Muscle layer of colon (tissue), 2 donors: ENCODE measurements around the gene ASIP.
"Not testable (repeated sequence)": the region's sequence is repeated elsewhere in the genome, so short reads cannot be mapped to it uniquely, and the experiment has no call there.

Experiments used
- H3K27ac ChIP-seq: one replicate; pipeline ENCODE4 v1.7.0; 2013; ENCODE audit warnings: low read depth, mild to moderate bottlenecking, low read length, moderate library complexity
- H3K27me3 ChIP-seq, 2 donors: one replicate each; pipeline ENCODE4 v1.7.0; 2013; ENCODE audit warnings: low read length in 2 of 2, mild to moderate bottlenecking in 2 of 2; ENCODE audit not compliant: insufficient read depth in 2 of 2, control insufficient read depth in 1 of 2
- H3K36me3 ChIP-seq: one replicate; pipeline ENCODE4 v1.7.0; 2013; ENCODE audit warnings: mild to moderate bottlenecking, low read length; ENCODE audit not compliant: insufficient read depth
- H3K4me1 ChIP-seq: one replicate; pipeline ENCODE4 v1.7.0; 2013; ENCODE audit warnings: mild to moderate bottlenecking, low read length; ENCODE audit not compliant: insufficient read depth
- H3K4me3 ChIP-seq, 2 donors: one replicate each; pipeline ENCODE4 v1.7.0; 2013; ENCODE audit warnings: low read length in 2 of 2, low read depth in 1 of 2, mild to moderate bottlenecking in 1 of 2, moderate library complexity in 1 of 2
- H3K9ac ChIP-seq: one replicate; pipeline ENCODE4 v1.7.0; 2013; ENCODE audit warnings: low read length
- H3K9me3 ChIP-seq: one replicate; pipeline ENCODE4 v1.7.0; 2013; ENCODE audit warnings: mild to moderate bottlenecking, low read length
- donor health status: abdominal sarcoma.
- donor health status: Adenocarcinoma of cecum.

Gene ASIP

GRCh38 chr20:34264141-34264540, 22.9 kb downstream of the ASIP start:
- no peak overlapping the region for H3K9ac ChIP-seq
- H3K4me1 ChIP-seq: peaks cover 6% of the 10 kb centered on the region
- H3K27ac ChIP-seq: no peak overlapping the region
- no peaks in the 10 kb centered on the region for H3K27me3 ChIP-seq
- H3K36me3 ChIP-seq: no peaks in the 10 kb centered on the region
- H3K9me3 ChIP-seq: no peaks in the 10 kb centered on the region
- H3K4me3 ChIP-seq: no peak overlapping the region

GRCh38 chr20:34268145-34268544, 26.9 kb downstream of the ASIP start:
- H3K27me3 ChIP-seq: no peaks in the 10 kb centered on the region
- no peak overlapping the region for H3K27ac ChIP-seq
- peaks cover 3% of the 10 kb centered on the region for H3K4me1 ChIP-seq
- H3K36me3 ChIP-seq: no peaks in the 10 kb centered on the region
- H3K4me3 ChIP-seq: no peak overlapping the region
- H3K9ac ChIP-seq: no peak overlapping the region
- no peaks in the 10 kb centered on the region for H3K9me3 ChIP-seq

- Histone ChIP-seq H3K4me3 (peak overlapping the region; percentile 32 to 49), H3K9me3 (no peaks in the 10 kb centered on the region), H3K27me3 (no peaks in the 10 kb centered on the region), H3K36me3 (no peaks in the 10 kb centered on the region), H3K27ac (no peak overlapping the region), H3K9ac (no peak overlapping the region), H3K4me1 (peaks cover 3% of the 10 kb centered on the region)
These were observed 27.8 kb downstream of the ASIP start for GRCh38 chr20:34268851-34269636.

DNA sequence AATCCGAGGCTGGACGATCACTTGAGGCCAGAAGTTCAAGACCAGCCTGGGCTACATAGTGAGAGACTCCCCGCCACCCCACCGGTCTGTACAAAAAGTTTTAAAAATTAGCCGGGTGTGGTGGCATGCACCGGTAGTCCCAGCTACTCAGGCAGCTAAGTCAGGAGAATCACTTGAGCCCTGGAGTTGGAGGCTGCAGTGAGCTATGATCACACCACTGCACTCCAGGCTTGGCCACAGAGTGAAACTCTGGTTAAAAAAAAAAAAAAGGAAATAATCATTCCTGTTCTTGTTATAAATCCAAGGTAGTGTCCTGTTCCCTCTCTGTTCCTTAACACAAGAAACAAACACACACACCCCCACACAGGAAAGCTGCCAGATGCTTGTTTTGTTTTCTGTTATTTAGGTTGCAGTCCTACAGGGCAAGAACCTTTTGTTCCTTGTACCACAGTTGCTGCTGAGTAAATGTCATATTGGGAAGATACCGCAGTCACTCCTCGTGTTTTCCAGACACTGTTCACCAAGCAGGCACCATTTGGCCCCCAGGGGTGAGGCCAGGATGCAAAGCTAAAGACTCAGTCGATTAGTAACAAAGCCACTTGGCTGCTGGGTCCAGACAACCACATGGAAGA, 28.9 kb downstream of the ASIP start:
- Histone ChIP-seq H3K9me3 (no peaks in the 10 kb centered on the region), H3K4me1 (peaks cover 3% of the 10 kb centered on the region), H3K36me3 (no peaks in the 10 kb centered on the region), H3K4me3 (no peak overlapping the region), H3K27ac (no peak overlapping the region), H3K9ac (no peak overlapping the region), H3K27me3 (no peaks in the 10 kb centered on the region)

- no peak overlapping the region for H3K27ac ChIP-seq
- H3K9me3 ChIP-seq: no peaks in the 10 kb centered on the region
- H3K9ac ChIP-seq: no peak overlapping the region
These were observed 30.7 kb downstream of the ASIP start for GRCh38 chr20:34271956-34272355.

DNA sequence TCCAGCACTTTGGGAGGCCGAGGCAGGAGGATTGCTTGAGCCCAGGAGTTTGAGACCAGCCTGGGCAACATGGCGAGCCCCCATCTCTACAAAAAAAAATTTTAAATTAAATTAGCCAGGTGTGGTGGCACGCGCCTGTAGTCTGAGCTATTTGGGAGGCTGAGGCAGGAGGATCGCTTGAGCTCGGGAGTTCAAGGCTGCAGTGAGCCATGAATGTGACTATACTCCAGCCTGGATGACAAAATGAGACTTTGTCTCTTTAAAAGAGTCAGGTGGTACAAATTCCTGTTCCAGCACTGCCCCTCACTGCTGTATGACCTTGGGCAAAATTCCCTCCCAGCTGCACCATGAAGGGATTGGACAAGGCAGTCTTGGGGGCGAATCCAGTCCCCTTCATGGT, 33.5 kb downstream of the ASIP start:
- Histone ChIP-seq H3K9me3 (no peaks in the 10 kb centered on the region), H3K4me3 (no peak overlapping the region), H3K4me1 (no peaks in the 10 kb centered on the region), H3K27me3 (no peaks in the 10 kb centered on the region), H3K27ac (no peak overlapping the region), H3K9ac (no peak overlapping the region), H3K36me3 (no peaks in the 10 kb centered on the region)

More at GRCh38 chr20:34271956-34272355, 30.7 kb downstream of the ASIP start:
- no peaks in the 10 kb centered on the region for H3K27me3 ChIP-seq
- H3K36me3 ChIP-seq: no peaks in the 10 kb centered on the region
- H3K4me3 ChIP-seq: no peak overlapping the region
- peaks cover 3% of the 10 kb centered on the region for H3K4me1 ChIP-seq

- Histone ChIP-seq H3K4me3 (no peak overlapping the region), H3K9ac (no peak overlapping the region), H3K27ac (no peak overlapping the region), H3K36me3 (peaks cover 17% of the 10 kb centered on the region), H3K9me3 (no peaks in the 10 kb centered on the region), H3K27me3 (no peaks in the 10 kb centered on the region), H3K4me1 (no peaks in the 10 kb centered on the region)
These were observed 40.0 kb downstream of the ASIP start for GRCh38 chr20:34281177-34281576.

GRCh38 chr20:34282041-34282440, 40.8 kb downstream of the ASIP start:
- H3K36me3 ChIP-seq: peaks cover 17% of the 10 kb centered on the region
- no peaks in the 10 kb centered on the region for H3K4me1 ChIP-seq
- no peak overlapping the region for H3K9ac ChIP-seq
- no peak overlapping the region for H3K4me3 ChIP-seq
- H3K27me3 ChIP-seq: no peaks in the 10 kb centered on the region
- no peaks in the 10 kb centered on the region for H3K9me3 ChIP-seq
- H3K27ac ChIP-seq: no peak overlapping the region

- no peaks in the 10 kb centered on the region for H3K9me3 ChIP-seq
- no peak overlapping the region for H3K4me3 ChIP-seq
- no peaks in the 10 kb centered on the region for H3K4me1 ChIP-seq
- H3K36me3 ChIP-seq: peaks cover 23% of the 10 kb centered on the region
- H3K27ac ChIP-seq: no peak overlapping the region
- no peak overlapping the region for H3K9ac ChIP-seq
- no peaks in the 10 kb centered on the region for H3K27me3 ChIP-seq
These were observed 42.6 kb downstream of the ASIP start for GRCh38 chr20:34283844-34284243.

GRCh38 chr20:34285450-34285849, 44.2 kb downstream of the ASIP start:
- H3K36me3 ChIP-seq: peaks cover 29% of the 10 kb centered on the region
- H3K4me3 ChIP-seq: no peak overlapping the region
- no peaks in the 10 kb centered on the region for H3K9me3 ChIP-seq
- no peak overlapping the region for H3K27ac ChIP-seq
- H3K4me1 ChIP-seq: no peaks in the 10 kb centered on the region
- no peaks in the 10 kb centered on the region for H3K27me3 ChIP-seq
- no peak overlapping the region for H3K9ac ChIP-seq

DNA sequence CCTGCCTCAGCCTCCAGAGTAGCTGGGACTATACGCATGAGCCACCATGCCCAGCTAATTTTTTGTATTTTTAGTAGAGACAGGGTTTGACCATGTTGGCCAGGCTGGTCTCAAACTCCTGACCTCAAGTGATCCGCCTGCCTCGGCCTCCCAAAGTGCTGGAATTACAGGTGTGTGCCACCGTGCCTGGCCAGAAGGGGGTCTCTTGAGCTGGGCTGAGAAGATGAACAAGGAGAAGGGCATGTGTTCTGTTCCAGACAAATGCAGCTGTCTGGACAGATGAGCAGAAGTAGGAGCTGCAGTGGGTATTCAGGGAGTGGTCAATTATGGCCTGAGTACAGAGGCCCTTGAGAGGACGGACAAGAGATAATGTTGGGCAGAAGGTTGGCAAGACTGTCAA, 46.3 kb downstream of the ASIP start:
- H3K27me3 ChIP-seq, H3K9me3 ChIP-seq, H3K9ac ChIP-seq, H3K27ac ChIP-seq, H3K4me3 ChIP-seq, H3K4me1 ChIP-seq: not testable (repeated sequence)
- peaks cover 41% of the 10 kb centered on the region for H3K36me3 ChIP-seq

DNA sequence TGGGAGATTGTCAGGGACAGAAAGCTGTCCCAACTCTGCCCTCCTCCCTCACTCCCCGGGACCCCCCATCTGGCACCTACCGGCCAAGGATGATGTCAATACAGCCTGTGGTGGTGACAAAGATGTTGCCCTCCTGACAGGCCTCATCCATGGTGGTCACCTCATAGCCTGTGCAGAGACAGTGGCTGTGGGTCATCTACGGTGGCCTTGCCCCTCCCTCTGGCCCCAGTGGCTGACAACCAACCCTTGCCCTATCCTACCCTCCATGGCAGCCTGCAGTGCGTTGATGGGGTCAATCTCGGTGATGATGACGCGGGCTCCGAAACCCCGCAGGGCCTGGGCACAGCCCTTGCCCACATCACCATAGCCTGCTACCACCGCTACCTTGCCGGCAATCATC, 49.2 kb downstream of the ASIP start:
- no peaks in the 10 kb centered on the region for H3K9me3 ChIP-seq
- H3K27me3 ChIP-seq: no peaks in the 10 kb centered on the region
- no peak overlapping the region for H3K27ac ChIP-seq
- no peak overlapping the region for H3K4me3 ChIP-seq
- H3K4me1 ChIP-seq: no peaks in the 10 kb centered on the region
- H3K36me3 ChIP-seq: peaks cover 60% of the 10 kb centered on the region
- no peak overlapping the region for H3K9ac ChIP-seq
